GM12801 (cell line): Measurements from ENCODE around the gene RBM17.

Source experiments
- TF ChIP-seq, protein P1 (sequence below): IDR thresholded peaks from one replicate; pipeline ENCODE4 v1.5.1; 2011; ENCODE audit warnings: control low read depth; ENCODE audit not compliant: insufficient read length; ENCODE audit errors: extremely low read depth

RBM17 gene

DNA sequence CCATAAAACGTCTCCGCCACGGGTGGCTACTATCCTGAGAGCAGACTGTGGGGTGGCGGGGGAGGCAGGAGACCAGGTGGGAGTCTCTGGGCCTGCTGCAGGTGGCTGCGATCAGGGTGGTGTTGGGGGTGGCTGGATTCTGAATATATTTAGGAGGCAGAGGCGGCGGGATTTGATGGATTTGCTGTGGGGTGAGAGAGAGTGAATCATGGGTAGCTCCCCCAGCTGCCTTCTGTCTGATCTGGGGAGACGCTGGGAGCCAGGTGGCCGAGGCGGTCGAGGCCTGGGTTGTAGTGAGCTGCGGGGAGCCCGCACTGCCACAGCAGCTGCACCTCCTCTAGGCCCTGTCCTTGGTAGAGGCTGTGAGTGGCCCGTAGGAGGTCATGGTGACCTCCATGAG, 65.7 kb downstream of the RBM17 start:
- TF ChIP-seq, protein P1, sequence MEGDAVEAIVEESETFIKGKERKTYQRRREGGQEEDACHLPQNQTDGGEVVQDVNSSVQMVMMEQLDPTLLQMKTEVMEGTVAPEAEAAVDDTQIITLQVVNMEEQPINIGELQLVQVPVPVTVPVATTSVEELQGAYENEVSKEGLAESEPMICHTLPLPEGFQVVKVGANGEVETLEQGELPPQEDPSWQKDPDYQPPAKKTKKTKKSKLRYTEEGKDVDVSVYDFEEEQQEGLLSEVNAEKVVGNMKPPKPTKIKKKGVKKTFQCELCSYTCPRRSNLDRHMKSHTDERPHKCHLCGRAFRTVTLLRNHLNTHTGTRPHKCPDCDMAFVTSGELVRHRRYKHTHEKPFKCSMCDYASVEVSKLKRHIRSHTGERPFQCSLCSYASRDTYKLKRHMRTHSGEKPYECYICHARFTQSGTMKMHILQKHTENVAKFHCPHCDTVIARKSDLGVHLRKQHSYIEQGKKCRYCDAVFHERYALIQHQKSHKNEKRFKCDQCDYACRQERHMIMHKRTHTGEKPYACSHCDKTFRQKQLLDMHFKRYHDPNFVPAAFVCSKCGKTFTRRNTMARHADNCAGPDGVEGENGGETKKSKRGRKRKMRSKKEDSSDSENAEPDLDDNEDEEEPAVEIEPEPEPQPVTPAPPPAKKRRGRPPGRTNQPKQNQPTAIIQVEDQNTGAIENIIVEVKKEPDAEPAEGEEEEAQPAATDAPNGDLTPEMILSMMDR, result no peak

DNA sequence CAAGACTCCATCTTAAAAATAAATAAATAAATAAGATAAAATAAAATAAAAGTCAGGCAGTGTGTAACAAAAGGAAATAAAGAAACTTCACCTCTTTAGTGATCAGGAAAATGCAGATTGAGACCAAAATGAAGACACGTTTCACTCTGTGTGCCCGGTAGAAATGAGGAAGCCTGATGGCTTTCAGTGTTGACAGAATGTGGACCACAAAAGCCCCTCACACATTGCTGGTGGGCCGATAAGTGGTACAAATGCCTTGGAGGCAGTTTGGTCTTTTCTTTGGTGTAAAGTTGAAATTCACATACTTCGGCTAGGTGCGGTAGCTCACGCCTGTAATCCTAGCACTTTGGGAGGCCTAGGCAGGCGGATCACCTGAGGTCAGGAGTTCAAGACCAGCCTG, 69.4 kb downstream of the RBM17 start:
- TF ChIP-seq, protein P1, result no peak

- TF ChIP-seq, protein P1, result no peak
Measured at GRCh38 chr10:6161921-6162320, 73.1 kb downstream of the RBM17 start.

DNA sequence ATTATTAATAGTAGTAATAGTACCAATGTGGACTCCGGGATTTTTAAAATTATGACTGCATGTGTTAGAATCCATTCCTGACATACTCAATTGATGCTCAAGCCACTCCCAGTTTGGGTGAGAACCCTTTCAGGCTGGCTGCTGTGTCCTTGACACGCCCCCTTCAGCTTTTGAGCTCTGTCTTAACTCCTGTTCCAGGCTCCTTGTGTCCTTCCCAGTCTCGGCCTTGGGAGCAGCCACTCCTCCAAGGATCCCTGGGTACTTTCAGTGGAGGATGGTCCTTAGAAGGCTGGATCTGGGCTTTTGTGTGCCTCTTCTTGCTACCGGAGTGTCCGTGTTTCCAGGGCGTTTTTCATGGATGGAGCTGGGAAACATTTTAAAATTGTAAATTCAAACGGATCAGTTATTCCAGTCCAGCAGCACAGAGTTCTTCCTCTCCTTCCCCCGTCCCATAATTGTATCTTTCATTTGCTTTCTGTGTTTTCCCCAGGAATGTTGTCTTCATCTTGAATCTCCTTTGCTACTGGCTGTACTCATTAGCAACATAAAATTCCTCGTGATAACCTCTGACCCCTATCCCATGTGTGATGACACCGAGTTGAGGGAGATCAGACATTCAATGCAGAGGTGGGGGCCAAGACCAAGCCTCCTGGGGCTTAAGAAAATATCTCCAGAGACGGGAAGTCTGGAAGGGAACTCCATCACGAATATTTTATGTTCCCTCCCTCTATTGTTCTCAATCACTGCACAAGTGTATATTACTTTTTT, 73.9 kb downstream of the RBM17 start:
- TF ChIP-seq, protein P1, result no peak

GRCh38 chr10:6163364-6164270, 74.8 kb downstream of the RBM17 start:
- TF ChIP-seq, protein P1, result no peak

DNA sequence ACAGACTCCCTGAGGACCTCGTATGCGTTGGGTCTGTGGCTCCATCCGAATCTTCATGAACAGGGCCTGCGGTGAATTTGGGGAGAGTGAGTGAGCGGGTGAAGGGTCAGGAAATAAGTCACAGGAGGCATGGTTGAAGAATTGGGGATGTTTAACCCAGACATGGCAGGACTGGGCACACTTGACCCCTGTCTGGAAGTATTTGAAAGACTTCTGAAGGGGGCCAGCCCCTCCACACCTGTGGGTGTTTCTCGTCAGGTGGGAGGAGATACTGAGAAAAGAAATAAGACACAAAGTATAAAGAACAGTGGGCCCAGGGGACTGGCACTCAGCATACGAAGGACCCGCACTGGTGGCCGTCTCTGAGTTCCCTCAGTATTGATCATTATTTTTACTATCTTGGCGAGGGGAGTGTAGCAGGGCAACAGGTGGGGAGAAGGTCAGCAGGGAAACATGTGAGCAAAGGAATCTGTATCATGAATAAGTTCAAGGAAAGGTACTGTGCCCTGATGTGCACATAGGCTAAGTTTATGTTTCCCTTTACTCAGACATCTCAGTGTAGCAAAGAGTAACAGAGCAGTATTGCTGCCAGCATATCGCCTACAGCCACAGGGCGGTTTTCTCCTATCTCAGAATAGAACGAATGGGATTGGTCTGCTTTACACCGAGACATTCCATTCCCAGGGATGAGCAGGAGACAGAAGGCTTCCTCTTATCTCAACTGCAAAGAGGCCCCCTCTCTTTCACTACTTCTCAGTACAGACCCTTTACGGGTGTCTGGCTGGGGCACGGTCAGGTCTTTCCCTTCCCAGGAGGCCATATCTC, 75.6 kb downstream of the RBM17 start:
- TF ChIP-seq, protein P1, result no peak

DNA sequence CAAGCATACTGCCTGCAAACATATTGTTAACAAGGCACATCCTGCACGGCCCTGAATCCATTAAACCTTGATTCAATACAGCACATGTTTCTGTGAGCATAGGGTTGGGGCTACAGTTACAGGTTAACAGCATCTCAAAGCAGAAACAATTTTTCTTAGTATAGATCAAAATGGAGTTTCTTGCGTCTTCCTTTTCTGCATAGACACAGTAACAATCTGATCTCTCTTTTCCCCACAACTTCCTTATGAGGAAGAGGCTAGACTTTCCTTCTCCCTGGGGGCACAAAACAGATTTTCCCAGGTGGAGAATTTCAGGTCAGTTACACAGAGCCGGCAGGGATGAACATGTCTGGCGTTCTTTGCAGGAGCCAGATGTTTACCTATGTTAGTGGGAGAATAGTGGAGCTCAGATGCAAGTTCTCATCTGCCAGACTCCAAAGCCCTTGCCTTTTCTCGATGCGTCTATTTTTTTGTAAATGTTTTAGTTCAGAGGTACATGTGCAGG, 76.4 kb downstream of the RBM17 start:
- TF ChIP-seq, protein P1, result no peak
